ENCODE data around the gene RADIL. TPM values are rescaled to one million over a fixed set of nuclear protein-coding genes. Genes with fewer than 3 reads are reported as not detected.

Gene RADIL
- total and polyA plus RNA-seq, 2 of the 13 experiments (the other 11 are each of a cell fraction or from before 2014, with no cell fraction given) = 0.05 to 0.09 TPM

- peak; percentile 7; the same call in 1 of the 2 replicates for TF ChIP-seq ZNF362 (CRISPR knock-in tag; IDR thresholded peaks at IDR 0.05; ENCODE audit: borderline replicate concordance)
- TF ChIP-seq ZNF670 (CRISPR knock-in tag; IDR thresholded peaks at IDR 0.05; ENCODE audit: borderline replicate concordance) = peak; percentile 67; the same call in 1 of the 2 replicates
- TF ChIP-seq HDAC1 (CRISPR knock-in tag; IDR thresholded peaks at IDR 0.05) = peak; percentile 99
- TF ChIP-seq ZNF318 (CRISPR knock-in tag; IDR thresholded peaks at IDR 0.05) = no peak
- no peak for TF ChIP-seq HNRNPK (IDR thresholded peaks at IDR 0.05; ENCODE audit: low read depth, low read length, poor library complexity, severe bottlenecking)
- peak; percentile 69; the same call in 1 of the 2 replicates for TF ChIP-seq GTF2F1 (IDR thresholded peaks at IDR 0.05; ENCODE audit: low read length)
- TF ChIP-seq HNRNPLL (IDR thresholded peaks at IDR 0.05; ENCODE audit: low read depth, low read length, poor library complexity, severe bottlenecking) = peak; percentile 65
- peak; percentile 100 for TF ChIP-seq SAP130 (CRISPR knock-in tag; IDR thresholded peaks at IDR 0.05; ENCODE audit: low read depth)
- TF ChIP-seq THAP11 (CRISPR knock-in tag; IDR thresholded peaks at IDR 0.05) = peak; percentile 93
- TF ChIP-seq JUND (CRISPR knock-in tag; IDR thresholded peaks at IDR 0.05) = 0 out of 2 replicates have a peak, but pooled peaks have one; percentile 54
- peak; percentile 66; the same call in 1 of the 2 replicates for TF ChIP-seq ZC3H13 (CRISPR knock-in tag; IDR thresholded peaks at IDR 0.05)
- peak; percentile 72; the same call in 1 of the 2 replicates for TF ChIP-seq TAF1 (CRISPR knock-in tag; IDR thresholded peaks at IDR 0.05)
- no peak for TF ChIP-seq ESRRA (CRISPR knock-in tag; IDR thresholded peaks at IDR 0.05; ENCODE audit: low read depth)
- TF ChIP-seq JDP2 (CRISPR knock-in tag; IDR thresholded peaks at IDR 0.05; ENCODE audit: borderline replicate concordance) = no peak
- TF ChIP-seq HIC2 (CRISPR knock-in tag; IDR thresholded peaks at IDR 0.05; ENCODE audit: low read depth) = peak; percentile 36; the same call in 1 of the 2 replicates
- peak; percentile 8; the same call in 1 of the 2 replicates for TF ChIP-seq ZNF460 (CRISPR knock-in tag; IDR thresholded peaks at IDR 0.05; ENCODE audit: borderline replicate concordance)
These were observed 108.2 kb downstream of the RADIL start, which contains the start of gene AP5Z1 (continued) for GRCh38 chr7:4775250-4775847.
